Bronchial epithelial cell (primary cell): Measurements from ENCODE around the gene NFX1. TPM values are rescaled to one million over a fixed set of nuclear protein-coding genes. Genes with fewer than 3 reads are reported as not detected.

Experiments used
- DNase-seq: peaks from one replicate; pipeline ENCODE4 v3.0.0-alpha.2; 2010; ENCODE audit warnings: low read depth
- FAIRE-seq: peaks from 2 replicates; lab custom pipeline; 2011; peaks lifted over from hg19 to GRCh38; lab: Jason Lieb, UNC
- H3K27me3 ChIP-seq: 2 replicates; pipeline ENCODE4 v1.5.1; 2011; ENCODE audit warnings: low read length; ENCODE audit not compliant: control insufficient read depth, insufficient read depth
- H3K36me3 ChIP-seq: 2 replicates; pipeline ENCODE4 v1.5.1; 2011; ENCODE audit warnings: low read length; ENCODE audit not compliant: control insufficient read depth, insufficient read depth
- H3K4me3 ChIP-seq: 2 replicates; pipeline ENCODE4 v1.5.1; 2011; ENCODE audit warnings: mild to moderate bottlenecking, low read depth, low read length, control low read depth
- CTCF ChIP-seq: IDR thresholded peaks from 2 replicates; pipeline ENCODE4 v1.5.1; 2011; ENCODE audit warnings: mild to moderate bottlenecking, moderate library complexity, low read length, control low read depth, inconsistent platforms; ENCODE audit not compliant: insufficient read depth, severe bottlenecking
- total RNA-seq: library from RNA; depleted of rRNA; stranded (reverse); fragments of >200 nt; gene quantifications from 2 replicates; pipeline ENCODE4 v1.2.1, GENCODE V29; 2014

Gene NFX1
- total RNA-seq, 1 donor from 2014 or later: 19.2 TPM

GRCh38 chr9:33254211-33254610, 36.1 kb upstream of the NFX1 start:
- H3K4me3 ChIP-seq: no peak overlapping the region
- H3K36me3 ChIP-seq: peaks cover 38% of the 10 kb centered on the region
- FAIRE-seq: no peak
- no peak for DNase-seq
- H3K27me3 ChIP-seq: no peaks in the 10 kb centered on the region
- TF ChIP-seq CTCF: no peak

GRCh38 chr9:33255014-33255413, 35.3 kb upstream of the NFX1 start:
- Histone ChIP-seq H3K36me3 (peaks cover 45% of the 10 kb centered on the region), H3K27me3 (no peaks in the 10 kb centered on the region), H3K4me3 (no peak overlapping the region)
- no peak for DNase-seq
- no peak for TF ChIP-seq CTCF
- no peak for FAIRE-seq

- Histone ChIP-seq H3K36me3 (peaks cover 48% of the 10 kb centered on the region), H3K4me3 (no peak overlapping the region), H3K27me3 (no peaks in the 10 kb centered on the region)
- no peak for TF ChIP-seq CTCF
- FAIRE-seq (peak; percentile 81), DNase-seq (no peak)
These were observed 34.8 kb upstream of the NFX1 start for GRCh38 chr9:33255471-33255870.

GRCh38 chr9:33256236-33256635, 34.1 kb upstream of the NFX1 start:
- no peak for FAIRE-seq

GRCh38 chr9:33257276-33257675, 33.0 kb upstream of the NFX1 start:
- TF ChIP-seq CTCF: no peak
- H3K27me3 ChIP-seq: no peaks in the 10 kb centered on the region
- no peak for DNase-seq
- peaks cover 50% of the 10 kb centered on the region for H3K36me3 ChIP-seq
- no peak for FAIRE-seq
- H3K4me3 ChIP-seq: no peak overlapping the region

More at GRCh38 chr9:33256236-33256635, 34.1 kb upstream of the NFX1 start:
- DNase-seq: no peak
- Histone ChIP-seq H3K27me3 (no peaks in the 10 kb centered on the region), H3K4me3 (no peak overlapping the region), H3K36me3 (peaks cover 50% of the 10 kb centered on the region)
- TF ChIP-seq CTCF: no peak

GRCh38 chr9:33260372-33260771, 29.9 kb upstream of the NFX1 start:
- TF ChIP-seq CTCF: no peak
- Histone ChIP-seq H3K36me3 (peaks cover 35% of the 10 kb centered on the region), H3K4me3 (no peak overlapping the region), H3K27me3 (no peaks in the 10 kb centered on the region)
- DNase-seq: no peak
- FAIRE-seq: no peak
